Ascending aorta (tissue), 2 donors: ENCODE results near the gene ARHGAP45. TPM values are rescaled to one million over a fixed set of nuclear protein-coding genes. Genes with fewer than 3 reads are reported as not detected.

Source experiments
- DNase-seq, 2 donors: peaks; one replicate each; pipeline ENCODE4 v3.0.0-alpha.2; 2019; ENCODE audit warnings: low spot score in 2 of 2
- H3K27ac ChIP-seq, 2 donors: fragments of 200-600 bp; sonication (generic); one replicate each; pipeline ENCODE4 v1.5.1; 2016 to 2017; ENCODE audit warnings: mild to moderate bottlenecking in 1 of 2
- H3K27me3 ChIP-seq: fragments of 200-600 bp; sonication (generic); one replicate; pipeline ENCODE4 v1.5.1; 2017
- H3K36me3 ChIP-seq, 2 donors: fragments of 200-600 bp; sonication (generic); one replicate each; pipeline ENCODE4 v1.5.1; 2016
- H3K4me1 ChIP-seq, 2 donors: fragments of 200-600 bp; sonication (generic); one replicate each; pipeline ENCODE4 v1.5.1; 2016 to 2017; ENCODE audit warnings: mild to moderate bottlenecking in 1 of 2
- H3K4me3 ChIP-seq, 2 donors: fragments of 200-600 bp; sonication (generic); one replicate each; pipeline ENCODE4 v1.5.1; 2016 to 2017; ENCODE audit warnings: mild to moderate bottlenecking in 1 of 2
- H3K9me3 ChIP-seq, 2 donors: fragments of 200-600 bp; sonication (generic); one replicate each; pipeline ENCODE4 v1.5.1; 2016
- intact Hi-C: fragments of 100-400 bp; cut with DNase I; formaldehyde crosslinking; loops from one replicate; pipeline ENCODE4 v1.15.1; 2023
- total RNA-seq: library from RNA; depleted of rRNA; stranded (reverse); fragments of >200 nt; gene quantifications from one replicate; pipeline ENCODE4 v1.1.0, GENCODE V29; 2016
- TF ChIP-seq, protein P1 (sequence below), 3 experiments: fragments of 200-600 bp in 2 of 3; fragments of 450-650 bp in 1 of 3; sonication (generic) in 2 of 3; IDR thresholded peaks; one replicate each; pipeline ENCODE4 v1.5.1; 2016 to 2019; ENCODE audit warnings: antibody characterized with exemption in 3 of 3, mild to moderate bottlenecking in 1 of 3, moderate library complexity in 1 of 3

ARHGAP45 gene
- total RNA-seq, 1 donor from 2014 or later, result 66.5 TPM

- TF ChIP-seq, protein P1, sequence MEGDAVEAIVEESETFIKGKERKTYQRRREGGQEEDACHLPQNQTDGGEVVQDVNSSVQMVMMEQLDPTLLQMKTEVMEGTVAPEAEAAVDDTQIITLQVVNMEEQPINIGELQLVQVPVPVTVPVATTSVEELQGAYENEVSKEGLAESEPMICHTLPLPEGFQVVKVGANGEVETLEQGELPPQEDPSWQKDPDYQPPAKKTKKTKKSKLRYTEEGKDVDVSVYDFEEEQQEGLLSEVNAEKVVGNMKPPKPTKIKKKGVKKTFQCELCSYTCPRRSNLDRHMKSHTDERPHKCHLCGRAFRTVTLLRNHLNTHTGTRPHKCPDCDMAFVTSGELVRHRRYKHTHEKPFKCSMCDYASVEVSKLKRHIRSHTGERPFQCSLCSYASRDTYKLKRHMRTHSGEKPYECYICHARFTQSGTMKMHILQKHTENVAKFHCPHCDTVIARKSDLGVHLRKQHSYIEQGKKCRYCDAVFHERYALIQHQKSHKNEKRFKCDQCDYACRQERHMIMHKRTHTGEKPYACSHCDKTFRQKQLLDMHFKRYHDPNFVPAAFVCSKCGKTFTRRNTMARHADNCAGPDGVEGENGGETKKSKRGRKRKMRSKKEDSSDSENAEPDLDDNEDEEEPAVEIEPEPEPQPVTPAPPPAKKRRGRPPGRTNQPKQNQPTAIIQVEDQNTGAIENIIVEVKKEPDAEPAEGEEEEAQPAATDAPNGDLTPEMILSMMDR (IDR thresholded peaks at IDR 0.05), result no peak
- Histone ChIP-seq H3K27me3 (no peaks in the 10 kb centered on the region), H3K36me3 (peaks cover 29 to 30% of the 10 kb centered on the region in 2 donors), H3K9me3 (no peaks in the 10 kb centered on the region), H3K27ac (peak within 1 kb of the TSS; percentile 99), H3K4me3 (peak within 1 kb of the TSS; percentile 84 to 93), H3K4me1 (peaks cover 30 to 43% of the 10 kb centered on the region in 2 donors)
- intact Hi-C loops, result loop anchor here (2.0 kb wide), 2 partner anchors 137 to 165 kb away; partner anchors contain the start of genes ATP5F1D and CIRBP
- peak; percentile 95 to 99 for DNase-seq
These were observed 36.8 kb downstream of the ARHGAP45 start, which contains the start of gene GPX4 for GRCh38 chr19:1103708-1104310. Gene GPX4, plus strand, starts transcription at chr19:1103994. Its CDS starts 50 bp downstream, at chr19:1104044.

GRCh38 chr19:1104311-1105007 is 37.5 kb downstream of the ARHGAP45 start:
- peak in 1 of 2 donors; percentile 84 for DNase-seq
- H3K36me3 ChIP-seq, result peaks cover 35 to 36% of the 10 kb centered on the region in 2 donors
- peaks cover 27 to 37% of the 10 kb centered on the region in 2 donors for H3K4me1 ChIP-seq
- peak overlapping the region; percentile 99 for H3K27ac ChIP-seq
- TF ChIP-seq, protein P1 (IDR thresholded peaks at IDR 0.05), result no peak
- H3K4me3 ChIP-seq, result peak overlapping the region; percentile 84 to 93
- H3K9me3 ChIP-seq, result no peaks in the 10 kb centered on the region
- H3K27me3 ChIP-seq, result no peaks in the 10 kb centered on the region
- intact Hi-C loops, result no loop called here

GRCh38 chr19:1105008-1105872 is 38.3 kb downstream of the ARHGAP45 start:
- DNase-seq, result no peak
- Histone ChIP-seq H3K36me3 (peaks cover 42 to 44% of the 10 kb centered on the region in 2 donors), H3K4me1 (peaks cover 27 to 31% of the 10 kb centered on the region in 2 donors), H3K9me3 (no peaks in the 10 kb centered on the region), H3K4me3 (peak overlapping the region; percentile 84 to 93), H3K27ac (peak overlapping the region; percentile 99), H3K27me3 (no peaks in the 10 kb centered on the region)
- TF ChIP-seq, protein P1 (IDR thresholded peaks at IDR 0.05), result no peak
- intact Hi-C loops, result no loop called here

DNA sequence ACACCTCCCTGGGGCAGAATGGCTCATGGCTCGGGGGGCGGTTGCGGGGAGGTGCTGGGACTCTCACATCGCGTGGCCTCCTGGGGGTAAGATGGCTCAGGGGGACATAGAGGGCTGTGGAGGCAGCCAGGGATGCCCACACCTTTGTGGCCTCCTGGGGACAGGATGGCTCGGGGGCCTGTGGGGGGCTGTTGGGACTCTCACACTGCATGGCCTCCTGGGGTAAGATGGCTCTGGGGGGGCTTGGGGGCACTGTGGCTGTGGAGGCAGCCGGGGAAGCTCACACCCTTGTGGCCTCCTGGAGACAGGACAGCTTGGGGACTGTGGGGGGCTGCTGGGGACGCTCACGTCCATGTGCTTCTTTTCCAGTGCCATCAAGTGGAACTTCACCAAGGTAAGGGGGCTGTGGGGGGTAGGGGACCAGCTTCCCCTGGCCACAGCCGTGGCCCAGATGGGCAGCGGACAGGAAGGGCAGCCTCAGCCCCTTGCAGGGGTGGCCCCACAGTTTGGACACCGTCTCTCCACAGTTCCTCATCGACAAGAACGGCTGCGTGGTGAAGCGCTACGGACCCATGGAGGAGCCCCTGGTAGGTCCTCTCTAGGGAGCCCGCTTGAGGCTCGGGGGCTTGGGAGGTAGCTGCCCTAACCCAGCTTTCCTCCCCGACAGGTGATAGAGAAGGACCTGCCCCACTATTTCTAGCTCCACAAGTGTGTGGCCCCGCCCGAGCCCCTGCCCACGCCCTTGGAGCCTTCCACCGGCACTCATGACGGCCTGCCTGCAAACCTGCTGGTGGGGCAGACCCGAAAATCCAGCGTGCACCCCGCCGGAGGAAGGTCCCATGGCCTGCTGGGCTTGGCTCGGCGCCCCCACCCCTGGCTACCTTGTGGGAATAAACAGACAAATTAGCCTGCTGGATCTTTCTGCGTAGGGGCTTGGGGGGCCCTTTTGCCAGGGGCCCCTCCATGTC is 39.2 kb downstream of the ARHGAP45 start:
- H3K9me3 ChIP-seq, result no peaks in the 10 kb centered on the region
- intact Hi-C loops, result no loop called here
- TF ChIP-seq, protein P1 (IDR thresholded peaks at IDR 0.05), result no peak
- peaks cover 22% of the 10 kb centered on the region in 2 donors for H3K4me1 ChIP-seq
- peak overlapping the region; percentile 84 to 93 for H3K4me3 ChIP-seq
- H3K27ac ChIP-seq, result peak overlapping the region; percentile 99
- H3K36me3 ChIP-seq, result peaks cover 49 to 53% of the 10 kb centered on the region in 2 donors
- no peak for DNase-seq
- no peaks in the 10 kb centered on the region for H3K27me3 ChIP-seq
